Naive B cell (primary cell): ENCODE results near the gene SPATA31D1. TPM values are rescaled to one million over a fixed set of nuclear protein-coding genes. Genes with fewer than 3 reads are reported as not detected.
"Not testable (repeated sequence)": the region's sequence is repeated elsewhere in the genome, so short reads cannot be mapped to it uniquely, and the experiment has no call there.

ENCODE experiments used
- ATAC-seq, 2 donors: fragments of 150-1000 bp; cut with Tn5 transposase; 2 replicates each; pipeline ENCODE4 v1.10.0; 2021; ENCODE audit warnings: low read depth in 2 of 2, mild to moderate bottlenecking in 2 of 2, moderate library complexity in 2 of 2
- DNase-seq: peaks from one replicate; pipeline ENCODE4 v3.0.0; 2022
- H3K27ac Mint-ChIP-seq, 6 donors: one replicate each; pipeline ENCODE4 v1.8.0; 2020 to 2022; ENCODE audit warnings: mild to moderate bottlenecking in 6 of 6, mixed read lengths in 6 of 6, moderate library complexity in 5 of 6, inconsistent platforms in 2 of 6
- H3K27me3 Mint-ChIP-seq, 3 donors: one replicate each; pipeline ENCODE4 v1.8.0; 2021 to 2022; ENCODE audit warnings: mixed read lengths in 3 of 3, mild to moderate bottlenecking in 1 of 3
- H3K36me3 Mint-ChIP-seq, 2 donors: one replicate each; pipeline ENCODE4 v1.8.0; 2020 to 2022; ENCODE audit warnings: mixed read lengths in 2 of 2, inconsistent platforms in 1 of 2, mild to moderate bottlenecking in 1 of 2
- H3K4me1 Mint-ChIP-seq, 3 donors: one replicate each; pipeline ENCODE4 v1.8.0; 2020 to 2022; ENCODE audit warnings: mixed read lengths in 3 of 3, inconsistent platforms in 1 of 3, mild to moderate bottlenecking in 1 of 3, moderate library complexity in 1 of 3
- H3K4me3 Mint-ChIP-seq, 8 donors: one replicate each; pipeline ENCODE4 v1.8.0; 2020 to 2022; ENCODE audit warnings: mild to moderate bottlenecking in 8 of 8, mixed read lengths in 8 of 8, moderate library complexity in 8 of 8, inconsistent platforms in 2 of 8
- H3K9me3 Mint-ChIP-seq, 7 donors: one replicate each; pipeline ENCODE4 v1.8.0; 2020 to 2022; ENCODE audit warnings: mixed read lengths in 7 of 7, mild to moderate bottlenecking in 5 of 7, inconsistent platforms in 2 of 7, moderate library complexity in 1 of 7
- polyA plus RNA-seq, 6 donors: library from polyadenylated mRNA; unstranded; fragments of 300-500 nt; fragmentation: Illumina TruSeq; gene quantifications; one replicate each; pipeline ENCODE4 v1.2.3, GENCODE V29; 2021; ENCODE audit warnings: low read depth in 6 of 6

SPATA31D1 gene
- polyA plus RNA-seq = not detected

DNA sequence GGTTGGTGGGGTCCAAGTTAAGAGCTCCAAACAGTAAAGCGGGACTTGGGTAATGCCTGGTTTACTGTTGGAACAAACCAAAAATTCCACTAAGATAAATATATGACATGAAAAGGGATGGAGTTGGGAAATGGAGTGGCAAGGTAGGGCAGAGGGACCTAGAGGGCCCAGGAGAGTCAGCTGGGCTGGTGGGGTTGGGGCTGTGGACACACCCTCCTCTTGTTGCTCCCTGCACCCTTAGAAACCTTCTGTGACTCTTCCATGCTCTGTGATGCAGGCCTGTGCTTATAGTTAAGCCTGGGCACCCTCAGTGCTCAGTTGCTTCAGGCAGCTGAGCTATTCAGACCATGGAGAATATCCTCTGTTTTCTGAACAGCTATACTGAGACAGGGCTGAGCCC lies at the start of gene SPATA31D1:
Gene SPATA31D1, plus strand, starts transcription at position 301 of the 400 bp plus-strand sequence. Its CDS starts 47 bp downstream, at position 348.
- not testable (repeated sequence) for H3K36me3 Mint-ChIP-seq, H3K27ac Mint-ChIP-seq, H3K9me3 Mint-ChIP-seq, ATAC-seq, H3K4me1 Mint-ChIP-seq, DNase-seq, H3K4me3 Mint-ChIP-seq
- H3K27me3 Mint-ChIP-seq = peaks cover 9 to 25% (median 22%) of the 10 kb centered on the region in 3 donors

DNA sequence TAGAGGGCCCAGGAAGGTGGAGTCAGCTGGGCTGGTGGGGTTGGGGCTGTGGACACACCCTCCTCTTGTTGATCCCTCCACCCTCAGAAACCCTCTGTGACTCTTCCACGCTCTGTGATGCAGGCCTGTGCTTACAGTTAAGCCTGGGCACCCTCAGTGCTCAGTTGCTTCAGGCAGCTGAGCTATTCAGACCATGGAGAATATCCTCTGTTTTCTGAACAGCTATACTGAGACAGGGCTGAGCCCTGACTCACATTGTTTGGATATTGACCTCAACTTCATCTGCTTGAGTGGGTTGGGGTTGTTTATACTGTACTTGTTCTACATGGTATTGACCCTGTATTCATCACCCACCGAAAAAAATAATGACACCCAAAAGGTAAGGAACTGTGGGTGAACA lies 45.2 kb upstream of the SPATA31D1 start, which contains the start of gene SPATA31D3:
Gene SPATA31D3, plus strand, starts transcription at position 108 of the 400 bp plus-strand sequence. Its CDS starts 86 bp downstream, at position 194.
- not testable (repeated sequence) for H3K4me3 Mint-ChIP-seq, H3K36me3 Mint-ChIP-seq, H3K9me3 Mint-ChIP-seq, DNase-seq, H3K4me1 Mint-ChIP-seq, ATAC-seq, H3K27ac Mint-ChIP-seq, H3K27me3 Mint-ChIP-seq

DNA sequence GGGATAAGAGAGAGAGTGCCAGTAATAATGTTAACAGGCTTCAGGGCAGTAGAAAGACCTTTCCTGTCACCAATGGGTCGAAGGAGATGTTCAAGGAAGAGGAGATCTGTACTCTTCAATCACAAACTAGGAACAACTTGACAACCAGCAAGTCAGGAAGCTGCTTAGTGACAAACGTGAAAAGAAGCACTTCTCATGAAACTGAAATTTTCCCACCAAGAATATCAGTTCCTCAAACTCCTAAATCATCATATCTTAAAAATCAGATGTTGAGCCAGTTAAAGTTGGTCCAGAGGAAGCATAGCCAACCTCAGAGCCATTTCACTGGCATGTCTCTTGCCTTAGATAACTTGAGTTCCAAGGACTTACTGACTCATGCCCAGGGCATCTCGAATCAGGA lies 39.9 kb upstream of the SPATA31D1 start:
- not testable (repeated sequence) for H3K27ac Mint-ChIP-seq, ATAC-seq, H3K4me3 Mint-ChIP-seq, H3K4me1 Mint-ChIP-seq, DNase-seq, H3K36me3 Mint-ChIP-seq
- Mint-ChIP-seq H3K27me3 (peaks cover 0 to 18% (median 10%) of the 10 kb centered on the region in 3 donors), H3K9me3 (peaks cover 0 to 30% (median 6%) of the 10 kb centered on the region in 7 donors)

DNA sequence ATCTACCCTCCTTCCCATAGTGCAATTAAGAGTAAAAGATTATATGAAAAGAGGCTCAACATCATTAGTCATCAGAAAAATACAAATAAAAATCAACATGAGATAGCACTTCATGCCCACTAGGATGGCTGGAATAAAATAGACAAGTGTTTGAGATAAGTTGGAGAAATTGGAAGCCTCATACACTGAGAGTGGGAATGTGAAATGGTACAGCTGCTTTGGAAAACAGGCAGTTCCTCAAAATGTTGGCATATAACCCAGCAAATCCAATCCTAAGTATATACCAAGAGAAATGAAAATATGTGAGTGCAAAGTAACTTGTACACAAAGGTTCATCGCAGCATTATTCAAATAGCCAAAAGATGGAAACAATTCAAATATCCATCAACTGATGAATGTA lies 35.5 kb upstream of the SPATA31D1 start:
- no peaks in the 10 kb centered on the region for H3K4me1 Mint-ChIP-seq
- H3K36me3 Mint-ChIP-seq = peaks cover 20 to 22% of the 10 kb centered on the region in 2 donors
- peaks cover 0 to 18% (median 10%) of the 10 kb centered on the region in 3 donors for H3K27me3 Mint-ChIP-seq
- no peak overlapping the region for H3K4me3 Mint-ChIP-seq
- ATAC-seq = no peak
- H3K27ac Mint-ChIP-seq = no peak overlapping the region
- DNase-seq = no peak
- H3K9me3 Mint-ChIP-seq = peaks cover 14 to 69% (median 38%) of the 10 kb centered on the region in 7 donors

DNA sequence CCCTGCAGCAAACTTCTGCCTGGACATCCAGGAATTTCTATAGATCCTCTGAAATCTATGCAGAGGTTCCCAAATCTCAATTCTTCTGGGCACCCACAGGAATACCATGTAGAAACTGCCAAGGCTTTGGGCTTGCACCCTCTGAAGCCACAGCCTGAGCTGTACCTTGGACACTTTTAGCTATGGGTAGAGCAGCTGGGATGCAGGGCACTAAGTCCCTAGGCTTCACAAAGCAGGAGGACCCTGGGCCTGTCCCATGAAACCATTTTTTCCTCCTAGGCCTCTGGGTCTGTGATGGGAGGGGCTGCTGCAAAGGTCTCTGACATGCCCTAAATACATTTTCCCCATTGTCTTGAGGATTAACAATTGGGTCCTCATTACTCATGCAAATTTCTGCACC lies 32.9 kb upstream of the SPATA31D1 start:
- DNase-seq (no peak), ATAC-seq (no peak)
- Mint-ChIP-seq H3K4me3 (no peak overlapping the region), H3K36me3 (peaks cover 17 to 20% of the 10 kb centered on the region in 2 donors), H3K27me3 (peaks cover 0 to 5% (median under 1%) of the 10 kb centered on the region in 3 donors), H3K4me1 (no peaks in the 10 kb centered on the region), H3K9me3 (peaks cover 14 to 53% (median 39%) of the 10 kb centered on the region in 7 donors), H3K27ac (no peak overlapping the region)

GRCh38 chr9:81964218-81965171 lies 24.1 kb upstream of the SPATA31D1 start:
- Mint-ChIP-seq H3K4me1 (no peaks in the 10 kb centered on the region), H3K27me3 (peaks cover 0 to 9% (median 7%) of the 10 kb centered on the region in 3 donors), H3K4me3 (no peak overlapping the region), H3K9me3 (peaks cover 0 to 5% (median 0%) of the 10 kb centered on the region in 7 donors), H3K36me3 (peaks cover 0 to 7% of the 10 kb centered on the region in 2 donors), H3K27ac (peak overlapping the region in 1 of 6 donors; percentile 7)
- DNase-seq = no peak
- no peak for ATAC-seq

- DNase-seq (no peak), ATAC-seq (no peak)
- H3K27me3 Mint-ChIP-seq = peaks cover 4 to 18% (median 12%) of the 10 kb centered on the region in 3 donors
- H3K4me1 Mint-ChIP-seq = no peaks in the 10 kb centered on the region
- peaks cover 0 to 10% (median 0%) of the 10 kb centered on the region in 7 donors for H3K9me3 Mint-ChIP-seq
- H3K4me3 Mint-ChIP-seq = no peak overlapping the region
- peaks cover 0 to 8% of the 10 kb centered on the region in 2 donors for H3K36me3 Mint-ChIP-seq
- H3K27ac Mint-ChIP-seq = peak overlapping the region in 1 of 6 donors; percentile 18
These were observed 20.5 kb upstream of the SPATA31D1 start for GRCh38 chr9:81968026-81968425.

DNA sequence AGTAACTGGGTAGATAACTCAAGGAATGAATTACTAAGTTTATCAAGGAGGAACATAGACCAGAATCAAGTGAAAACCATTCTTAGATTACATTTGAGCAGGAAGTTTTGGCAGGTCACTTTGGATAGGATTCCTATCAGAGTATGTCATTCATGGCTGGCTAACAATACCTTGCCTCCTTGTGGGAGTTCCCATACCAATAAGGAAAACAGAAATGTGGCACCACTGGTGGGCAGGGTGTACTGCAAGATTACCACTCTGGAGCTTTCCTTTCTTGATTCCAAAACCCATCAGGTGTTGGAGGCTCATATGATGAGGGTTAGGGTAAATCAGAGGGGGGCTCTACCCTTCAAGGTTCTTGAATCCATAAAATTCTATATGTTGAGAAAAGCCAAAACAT lies 18.6 kb upstream of the SPATA31D1 start:
- H3K27me3 Mint-ChIP-seq = peaks cover 4 to 18% (median 12%) of the 10 kb centered on the region in 3 donors
- peaks cover 0 to 8% of the 10 kb centered on the region in 2 donors for H3K36me3 Mint-ChIP-seq
- peaks cover 2 to 12% (median 10%) of the 10 kb centered on the region in 7 donors for H3K9me3 Mint-ChIP-seq
- no peak for ATAC-seq
- no peak overlapping the region for H3K4me3 Mint-ChIP-seq
- H3K27ac Mint-ChIP-seq = no peak overlapping the region
- no peak for DNase-seq
- no peaks in the 10 kb centered on the region for H3K4me1 Mint-ChIP-seq

DNA sequence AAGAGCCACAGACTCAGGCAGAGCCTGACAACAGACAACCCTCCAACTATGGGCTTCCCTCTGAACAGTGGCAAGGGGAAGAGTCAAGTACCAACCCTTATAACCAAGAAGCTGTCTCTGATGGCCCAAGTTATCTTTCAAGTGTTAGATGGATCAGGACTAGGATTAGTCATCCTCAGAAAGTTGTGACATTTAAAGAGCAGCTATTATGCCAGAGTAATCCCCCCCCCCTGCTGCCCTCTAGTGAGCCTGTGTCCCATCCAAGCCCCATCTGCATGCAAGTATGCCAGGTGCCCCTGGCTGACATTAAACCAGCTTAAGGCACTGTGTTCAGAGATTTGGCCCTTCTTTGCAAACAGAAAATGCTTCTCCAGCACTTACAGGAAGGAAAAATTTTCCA lies 16.8 kb upstream of the SPATA31D1 start:
- peaks cover 2 to 15% (median 13%) of the 10 kb centered on the region in 7 donors for H3K9me3 Mint-ChIP-seq

GRCh38 chr9:81974764-81975163 lies 13.8 kb upstream of the SPATA31D1 start:
- Mint-ChIP-seq H3K27me3 (peaks cover 4 to 8% (median 5%) of the 10 kb centered on the region in 3 donors), H3K4me1 (peaks cover 0 to 3% (median 0%) of the 10 kb centered on the region in 3 donors), H3K4me3 (no peak overlapping the region), H3K9me3 (peaks cover 2 to 15% (median 12%) of the 10 kb centered on the region in 7 donors), H3K27ac (no peak overlapping the region), H3K36me3 (no peaks in the 10 kb centered on the region)
- DNase-seq = no peak
- ATAC-seq = no peak

More for the DNA sequence above, 16.8 kb upstream of the SPATA31D1 start:
- Mint-ChIP-seq H3K36me3 (peaks cover 0 to 8% of the 10 kb centered on the region in 2 donors), H3K27me3 (peaks cover 4 to 18% (median 12%) of the 10 kb centered on the region in 3 donors), H3K4me3 (no peak overlapping the region), H3K4me1 (no peaks in the 10 kb centered on the region), H3K27ac (no peak overlapping the region)
- DNase-seq = no peak
- no peak for ATAC-seq

DNA sequence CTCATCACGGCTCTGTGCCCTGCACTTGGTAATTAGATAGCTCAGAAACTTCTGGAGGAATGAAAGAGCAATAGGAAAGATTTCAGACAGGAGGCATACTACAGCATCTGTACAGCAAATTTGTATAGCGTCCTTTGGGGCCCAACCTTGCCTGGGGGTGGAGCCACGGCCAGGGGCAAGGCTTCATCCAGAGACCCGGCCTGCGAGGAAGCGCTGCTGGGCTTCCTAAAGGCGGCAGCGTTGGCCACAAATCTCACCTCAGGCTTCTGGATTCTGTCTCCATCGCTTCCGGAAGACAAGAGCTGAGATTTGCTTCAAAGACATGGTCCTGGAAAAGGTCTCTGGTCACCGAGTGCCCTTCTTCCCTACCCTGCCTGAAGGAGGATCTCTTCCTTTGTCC lies 12.2 kb upstream of the SPATA31D1 start:
- H3K36me3 Mint-ChIP-seq = no peaks in the 10 kb centered on the region
- H3K9me3 Mint-ChIP-seq = peaks cover 2 to 15% (median 10%) of the 10 kb centered on the region in 7 donors
- no peaks in the 10 kb centered on the region for H3K27me3 Mint-ChIP-seq
- H3K4me1 Mint-ChIP-seq = peaks cover 0 to 3% (median 0%) of the 10 kb centered on the region in 3 donors
- DNase-seq = no peak
- peak overlapping the region in 2 of 6 donors; percentile 12 to 34 for H3K27ac Mint-ChIP-seq
- no peak overlapping the region for H3K4me3 Mint-ChIP-seq
- ATAC-seq = no peak

DNA sequence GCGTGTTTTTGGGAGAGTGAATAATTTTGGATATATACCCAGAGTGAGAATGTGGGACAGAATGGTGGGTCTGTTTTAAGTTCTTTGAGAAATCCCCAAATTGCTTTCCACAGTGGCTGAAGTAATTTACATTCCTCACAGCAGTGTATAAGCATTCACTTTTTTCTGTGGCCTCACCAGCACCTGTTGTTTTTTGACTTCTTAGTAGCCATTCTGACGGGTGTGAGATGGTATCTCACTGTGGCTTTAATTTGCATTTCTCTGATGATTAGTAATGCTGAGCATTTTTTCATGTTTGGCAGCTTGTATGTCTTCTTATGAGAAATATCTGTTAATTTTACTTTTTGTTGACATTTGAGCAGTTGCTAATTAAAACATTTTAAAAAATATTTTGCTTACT lies 9.4 kb upstream of the SPATA31D1 start:
- Mint-ChIP-seq H3K4me3 (no peak overlapping the region), H3K36me3 (no peaks in the 10 kb centered on the region), H3K9me3 (peaks cover 0 to 11% (median 8%) of the 10 kb centered on the region in 7 donors), H3K27me3 (no peaks in the 10 kb centered on the region), H3K27ac (no peak overlapping the region), H3K4me1 (peaks cover 11 to 19% (median 12%) of the 10 kb centered on the region in 3 donors)
- ATAC-seq (peak in 1 of 2 donors; percentile 63), DNase-seq (no peak)

DNA sequence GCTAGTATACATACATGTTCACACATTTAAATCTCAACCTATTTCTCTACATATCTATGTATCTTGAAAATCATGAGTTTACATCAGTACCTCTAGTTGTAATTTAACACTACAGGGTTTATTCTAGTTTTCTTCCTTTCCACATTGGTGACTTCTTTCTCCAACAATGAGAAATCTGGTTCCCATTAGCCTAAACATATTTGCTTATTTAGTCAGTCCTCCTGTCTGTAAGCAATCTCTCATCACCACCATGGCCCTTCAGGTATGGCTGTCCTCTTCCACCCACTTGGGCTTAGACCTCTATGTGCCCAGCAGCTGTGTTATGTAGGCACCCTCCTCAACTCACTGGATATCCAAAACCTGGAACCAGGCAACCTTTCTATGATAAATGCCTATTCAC lies 8.0 kb upstream of the SPATA31D1 start:
- no peak overlapping the region for H3K27ac Mint-ChIP-seq
- no peak for ATAC-seq
- peaks cover 0 to 5% (median 1%) of the 10 kb centered on the region in 7 donors for H3K9me3 Mint-ChIP-seq
- no peaks in the 10 kb centered on the region for H3K27me3 Mint-ChIP-seq
- no peak overlapping the region for H3K4me3 Mint-ChIP-seq
- H3K36me3 Mint-ChIP-seq = no peaks in the 10 kb centered on the region
- DNase-seq = no peak
- peaks cover 11 to 19% (median 12%) of the 10 kb centered on the region in 3 donors for H3K4me1 Mint-ChIP-seq
